ENCODE results near the gene BBX. TPM values are rescaled to one million over a fixed set of nuclear protein-coding genes. Genes with fewer than 3 reads are reported as not detected.
A peak's percentile ranks its signal among the peaks of the same experiment; 100 is the strongest.

BBX gene
- total and polyA plus RNA-seq, 12 donors, result 4.6 to 49.8 (median 38.0) TPM

- no peaks in the 10 kb centered on the region for H3K36me3 ChIP-seq
- no peaks in the 10 kb centered on the region for H3K9me3 ChIP-seq
- DNase-seq (no peak), ATAC-seq (no peak)
- intact Hi-C loops (cut with DNase I), result loop anchor here in 4 of 10 donors (10.0 kb wide), 3 partner anchors 174 to 436 kb away; no protein-coding TSS in a partner anchor
- no peak overlapping the region for H3K4me3 ChIP-seq
- H3K27ac ChIP-seq, result no peak overlapping the region
- TF ChIP-seq CTCF (IDR thresholded peaks at IDR 0.05), result no peak
- peaks cover 0 to 26% (median 22%) of the 10 kb centered on the region in 9 donors for H3K4me1 ChIP-seq
- H3K27me3 ChIP-seq, result no peaks in the 10 kb centered on the region
- WGBS, 2 donors, result 85 to 89% methylated on average over 3 of the region's 3 CpGs
Observed at GRCh38 chr3:107670986-107671385, 148.2 kb downstream of the BBX start.

- H3K9me3 ChIP-seq, result no peaks in the 10 kb centered on the region
- no peaks in the 10 kb centered on the region for H3K36me3 ChIP-seq
- DNase-seq, result no peak
- H3K27ac ChIP-seq, result no peak overlapping the region
- H3K4me3 ChIP-seq, result no peak overlapping the region
- 89 to 96% methylated on average over 7 of the region's 7 CpGs for WGBS, 2 donors
- peaks cover 0 to 28% (median 14%) of the 10 kb centered on the region in 9 donors for H3K4me1 ChIP-seq
- no peak for TF ChIP-seq CTCF (IDR thresholded peaks at IDR 0.05)
- no peak for ATAC-seq
- H3K27me3 ChIP-seq, result no peaks in the 10 kb centered on the region
- intact Hi-C loops (cut with DNase I), result loop anchor here in 4 of 10 donors (10.0 kb wide), 3 partner anchors 170 to 440 kb away; no protein-coding TSS in a partner anchor
Observed at GRCh38 chr3:107674371-107674770, 151.6 kb downstream of the BBX start.

GRCh38 chr3:107675233-107675900 is 152.6 kb downstream of the BBX start:
- Histone ChIP-seq H3K36me3 (no peaks in the 10 kb centered on the region), H3K27ac (no peak overlapping the region), H3K4me3 (no peak overlapping the region), H3K9me3 (no peaks in the 10 kb centered on the region), H3K4me1 (peaks cover 0 to 34% (median 8%) of the 10 kb centered on the region in 9 donors), H3K27me3 (no peaks in the 10 kb centered on the region)
- ATAC-seq, result no peak
- no peak for TF ChIP-seq CTCF (IDR thresholded peaks at IDR 0.05)
- intact Hi-C loops (cut with DNase I), result loop anchor here in 7 of 10 donors (5.0 to 10.0 kb wide), 4 partner anchors 67 to 441 kb away; no protein-coding TSS in a partner anchor
- WGBS, 2 donors, result 80 to 81% methylated on average over 6 of the region's 6 CpGs
- no peak for DNase-seq

- 59 to 66% methylated on average over 2 of the region's 2 CpGs for WGBS, 2 donors
- H3K27ac ChIP-seq, result no peak overlapping the region
- ATAC-seq (peak in 3 of 8 donors; percentile 48 to 64 (median 53)), DNase-seq (no peak)
- intact Hi-C loops (cut with DNase I), result loop anchor here in 7 of 10 donors (5.0 to 10.0 kb wide), 4 partner anchors 66 to 442 kb away; no protein-coding TSS in a partner anchor
- TF ChIP-seq CTCF (IDR thresholded peaks at IDR 0.05), result peak; percentile 22 to 74 (median 61)
- no peaks in the 10 kb centered on the region for H3K27me3 ChIP-seq
- H3K4me3 ChIP-seq, result no peak overlapping the region
- no peaks in the 10 kb centered on the region for H3K36me3 ChIP-seq
- H3K9me3 ChIP-seq, result no peaks in the 10 kb centered on the region
- peaks cover 0 to 39% (median 16%) of the 10 kb centered on the region in 9 donors for H3K4me1 ChIP-seq
Observed at GRCh38 chr3:107676469-107677309, 153.9 kb downstream of the BBX start.
